Measurements from ENCODE around the gene MELTF. TPM values are rescaled to one million over a fixed set of nuclear protein-coding genes. Genes with fewer than 3 reads are reported as not detected.

MELTF gene
- total RNA-seq, 1 donor from 2014 or later, result 35.2 TPM

- DNase-seq (ENCODE audit: low spot score), result no peak
Observed at GRCh38 chr3:197010556-197011351, 18.9 kb downstream of the MELTF start.

DNA sequence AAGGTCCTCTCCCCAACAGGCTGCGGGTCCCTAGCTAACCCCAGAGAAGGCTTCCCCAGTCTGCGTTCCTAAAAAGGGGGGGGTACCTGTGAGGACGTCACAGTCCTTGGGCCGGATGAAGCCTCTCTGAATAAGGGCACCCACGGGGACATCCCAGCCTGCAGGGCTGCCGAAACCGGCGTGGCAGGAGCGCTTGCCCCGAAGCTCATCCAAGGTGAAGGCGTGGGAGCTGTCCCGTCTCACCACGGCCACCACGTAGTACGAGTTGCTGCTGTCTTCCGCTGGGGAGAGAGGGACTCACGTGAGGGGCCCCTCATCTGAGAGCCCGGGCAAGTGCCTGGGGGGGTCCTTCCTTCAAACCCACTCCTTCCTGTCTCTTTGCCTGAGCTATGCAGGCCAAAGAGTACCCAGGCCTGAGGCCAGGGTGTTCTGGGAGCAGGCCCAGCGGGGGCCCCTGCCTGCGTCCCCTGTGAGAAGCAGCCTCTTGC lies 20.0 kb downstream of the MELTF start:
- no peak for DNase-seq (ENCODE audit: low spot score)

- no peak for DNase-seq (ENCODE audit: low spot score)
Observed at GRCh38 chr3:197008436-197009209, 21.0 kb downstream of the MELTF start.

GRCh38 chr3:197007953-197008352 lies 21.7 kb downstream of the MELTF start:
- no peak for DNase-seq (ENCODE audit: low spot score)

- DNase-seq (ENCODE audit: low spot score), result no peak
Observed at GRCh38 chr3:197007296-197007940, 22.2 kb downstream of the MELTF start.

GRCh38 chr3:197006860-197007259 lies 22.8 kb downstream of the MELTF start:
- no peak for DNase-seq (ENCODE audit: low spot score)

GRCh38 chr3:197006446-197006845 lies 23.2 kb downstream of the MELTF start:
- no peak for DNase-seq (ENCODE audit: low spot score)

GRCh38 chr3:197003461-197004385 lies 25.9 kb downstream of the MELTF start:
- peak; percentile 25 for DNase-seq (ENCODE audit: low spot score)

DNA sequence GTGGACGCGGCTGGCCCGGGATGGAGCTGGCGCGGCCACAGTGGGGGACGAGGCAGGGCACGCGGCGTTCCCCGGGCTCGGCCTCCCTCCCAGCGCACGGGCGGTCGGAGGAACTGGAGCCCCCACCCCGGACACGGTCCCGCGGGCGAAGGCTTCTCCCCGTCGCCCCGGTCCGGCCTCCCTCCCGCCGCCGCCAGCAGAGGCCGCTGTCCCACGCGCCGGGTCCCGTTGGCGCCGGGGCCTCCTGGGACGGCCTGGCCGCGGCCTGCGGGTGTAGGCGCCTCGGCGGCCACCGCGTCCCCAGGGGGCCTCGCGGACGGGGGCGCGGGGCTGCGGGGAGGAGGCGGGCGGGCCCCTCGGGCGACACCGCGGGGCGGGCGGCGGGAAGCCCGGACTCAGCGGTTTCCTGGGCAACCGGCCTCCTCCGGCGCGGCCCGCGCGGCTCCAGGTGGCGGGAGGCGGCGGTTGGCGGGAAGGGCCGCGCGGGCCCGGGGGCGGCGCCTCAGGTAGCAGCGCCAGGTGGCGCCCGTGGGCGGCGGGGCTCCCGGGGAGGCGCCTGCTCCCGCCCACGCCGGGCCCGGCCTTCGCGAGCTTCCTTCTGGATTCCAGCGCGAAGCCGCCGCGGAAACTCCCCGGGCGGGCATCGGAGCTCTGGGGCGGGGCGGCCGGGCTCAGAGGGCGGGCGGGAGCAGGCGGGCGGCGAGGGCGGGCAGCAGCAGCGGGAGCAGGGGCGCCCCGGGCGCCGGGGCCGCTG lies 26.7 kb downstream of the MELTF start:
- DNase-seq (ENCODE audit: low spot score), result peak; percentile 77

GRCh38 chr3:197001972-197002700 lies 27.5 kb downstream of the MELTF start:
- peak; percentile 28 for DNase-seq (ENCODE audit: low spot score)

GRCh38 chr3:197001106-197001971 lies 28.3 kb downstream of the MELTF start:
- peak; percentile 19 for DNase-seq (ENCODE audit: low spot score)

- no peak for DNase-seq (ENCODE audit: low spot score)
Observed at GRCh38 chr3:197000211-197000610, 29.4 kb downstream of the MELTF start.

GRCh38 chr3:196998966-196999760 lies 30.5 kb downstream of the MELTF start:
- DNase-seq (ENCODE audit: low spot score), result no peak

DNA sequence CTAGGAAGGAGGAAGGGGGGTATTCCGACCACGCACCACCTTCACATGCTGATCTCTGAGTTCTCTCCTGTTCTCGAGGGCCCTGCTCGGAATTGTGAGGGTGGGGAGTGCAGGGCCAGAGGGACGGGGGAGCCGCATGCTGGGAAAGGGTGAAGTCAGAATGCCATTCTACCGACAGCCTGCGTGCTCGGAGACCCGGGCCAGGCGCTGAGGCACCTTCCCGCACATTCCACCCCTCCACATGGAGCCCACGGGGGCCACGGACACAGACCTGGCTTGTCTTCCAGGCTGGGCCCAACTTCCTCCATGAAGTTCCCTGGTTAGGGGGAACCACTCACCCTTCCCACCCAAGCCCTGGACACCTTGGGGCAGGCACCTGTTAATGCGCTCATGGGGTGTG lies 32.3 kb downstream of the MELTF start:
- DNase-seq (ENCODE audit: low spot score), result no peak

- no peak for DNase-seq (ENCODE audit: low spot score)
Observed at GRCh38 chr3:196996454-196997265, 33.0 kb downstream of the MELTF start.

DNA sequence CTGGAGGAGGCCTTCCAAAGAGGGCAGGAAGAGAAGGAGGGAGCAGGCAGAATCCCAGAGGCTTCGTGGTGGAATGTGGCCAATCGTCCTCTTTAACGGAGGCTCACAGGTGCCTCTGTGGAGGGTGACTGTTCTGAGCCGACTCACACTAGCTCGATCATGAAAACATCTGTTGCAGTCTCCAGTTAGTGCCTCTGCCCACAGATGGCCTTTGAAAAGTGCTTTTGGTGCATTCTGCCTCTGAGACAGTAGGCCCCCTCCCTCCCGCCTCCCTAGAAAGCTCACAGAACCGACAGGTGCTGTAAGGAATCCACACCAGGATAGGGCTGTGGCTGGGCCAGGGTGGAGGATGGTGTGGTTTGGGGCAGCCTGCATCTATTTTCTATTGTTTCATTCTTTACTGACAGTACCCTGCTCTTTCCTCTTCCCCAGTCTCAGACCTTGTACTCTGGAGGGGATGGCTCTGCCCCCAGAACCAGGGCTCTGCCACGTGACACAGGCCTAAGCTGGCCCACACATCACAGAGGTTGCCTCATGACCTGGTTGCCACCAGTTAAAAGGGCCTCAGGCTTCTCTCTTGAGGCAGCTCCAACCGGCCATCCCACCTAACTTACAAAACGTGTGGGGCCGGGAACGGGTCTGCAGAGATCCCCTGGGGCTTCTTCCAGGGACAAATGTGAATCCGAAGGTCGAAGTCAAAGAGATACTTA lies 33.8 kb downstream of the MELTF start:
- no peak for DNase-seq (ENCODE audit: low spot score)

Data from umbilical cord (tissue), 2 donors.